WTC11 (cell line): Measurements from ENCODE around the gene CTNNA2. TPM values are rescaled to one million over a fixed set of nuclear protein-coding genes. Genes with fewer than 3 reads are reported as not detected.

Experiments
- ATAC-seq: fragments of 200-7000 bp; cut with Tn5 transposase; 2 replicates; pipeline ENCODE4 v1.10.0; 2021; ENCODE audit warnings: mild to moderate bottlenecking, moderate library complexity
- CTCF ChIA-PET: fragments of 300-600 bp; sonication (Branson Sonifier 250); formaldehyde crosslinking; loops from one replicate; lab custom pipeline; 2021; ENCODE audit warnings: antibody characterized with exemption; lab: Charles Lee
- POLR2A ChIA-PET: fragments of 350-600 bp; sonication (Branson Sonifier 250); formaldehyde crosslinking; loops from one replicate; lab custom pipeline; 2021; ENCODE audit warnings: antibody characterized with exemption; lab: Charles Lee
- DNase-seq: peaks from one replicate; pipeline ENCODE4 v3.0.0; 2021; ENCODE audit warnings: low spot score
- H3K27ac Mint-ChIP-seq: 2 replicates; pipeline ENCODE4 v1.8.0; 2021; ENCODE audit warnings: mixed read lengths
- H3K27me3 Mint-ChIP-seq: 2 replicates; pipeline ENCODE4 v1.8.0; 2021; ENCODE audit warnings: low read depth, mild to moderate bottlenecking, moderate library complexity, mixed read lengths
- H3K36me3 Mint-ChIP-seq: 2 replicates; pipeline ENCODE4 v1.8.0; 2021; ENCODE audit warnings: mixed read lengths
- H3K4me1 Mint-ChIP-seq: 2 replicates; pipeline ENCODE4 v1.8.0; 2022; ENCODE audit warnings: mixed read lengths
- H3K4me3 Mint-ChIP-seq: 2 replicates; pipeline ENCODE4 v1.8.0; 2021; ENCODE audit warnings: mild to moderate bottlenecking, moderate library complexity, mixed read lengths
- H3K9me3 Mint-ChIP-seq: 2 replicates; pipeline ENCODE4 v1.8.0; 2021; ENCODE audit warnings: mixed read lengths
- CREM ChIP-seq: sonication (generic); formaldehyde crosslinking; IDR thresholded peaks from 2 replicates; pipeline ENCODE4 v1.8.1; 2022; ENCODE audit warnings: mild to moderate bottlenecking, missing genetic modification reagents, moderate library complexity
- FOXP1 ChIP-seq: sonication (generic); formaldehyde crosslinking; IDR thresholded peaks from 2 replicates; pipeline ENCODE4 v1.8.0; 2022; ENCODE audit warnings: missing genetic modification reagents, mild to moderate bottlenecking, moderate library complexity, borderline replicate concordance
- HMGA2 ChIP-seq: fragments of 250-450 bp; sonication (Bioruptor Pico); IDR thresholded peaks from 2 replicates; pipeline ENCODE4 v1.4.0; 2021; ENCODE audit warnings: mild to moderate bottlenecking, moderate library complexity
- KAT7 ChIP-seq: sonication (generic); formaldehyde crosslinking; IDR thresholded peaks from 2 replicates; pipeline ENCODE4 v1.8.1; 2023; ENCODE audit warnings: missing genetic modification reagents, mild to moderate bottlenecking, borderline replicate concordance
- MXD4 ChIP-seq: fragments of 250-450 bp; sonication (Bioruptor Pico); IDR thresholded peaks from 2 replicates; pipeline ENCODE4 v1.8.0; 2021; ENCODE audit warnings: mild to moderate bottlenecking, moderate library complexity, borderline replicate concordance
- NFATC4 ChIP-seq: fragments of 250-450 bp; sonication (Bioruptor Pico); IDR thresholded peaks from 2 replicates; pipeline ENCODE4 v1.9.0; 2021; ENCODE audit warnings: mild to moderate bottlenecking
- NFE2L1 ChIP-seq: sonication (generic); formaldehyde crosslinking; IDR thresholded peaks from 2 replicates; pipeline ENCODE4 v1.8.1; 2023; ENCODE audit warnings: missing genetic modification reagents
- RELA ChIP-seq: sonication (generic); formaldehyde crosslinking; IDR thresholded peaks from 2 replicates; pipeline ENCODE4 v1.8.1; 2022; ENCODE audit warnings: missing genetic modification reagents, mild to moderate bottlenecking, borderline replicate concordance
- SMAD3 ChIP-seq: sonication (generic); formaldehyde crosslinking; IDR thresholded peaks from 2 replicates; pipeline ENCODE4 v1.8.0; 2022; ENCODE audit warnings: missing genetic modification reagents, mild to moderate bottlenecking, borderline replicate concordance
- SMAD4 ChIP-seq: sonication (generic); formaldehyde crosslinking; IDR thresholded peaks from 2 replicates; pipeline ENCODE4 v1.8.0; 2022; ENCODE audit warnings: mild to moderate bottlenecking, missing genetic modification reagents
- TP53 ChIP-seq: sonication (generic); formaldehyde crosslinking; IDR thresholded peaks from 2 replicates; pipeline ENCODE4 v1.8.1; 2023; ENCODE audit warnings: mild to moderate bottlenecking, missing genetic modification reagents
- ZNF396 ChIP-seq: fragments of 250-450 bp; sonication (Bioruptor Pico); IDR thresholded peaks from 2 replicates; pipeline ENCODE4 v1.8.0; 2021; ENCODE audit warnings: mild to moderate bottlenecking, moderate library complexity, borderline replicate concordance
- ZNF416 ChIP-seq: fragments of 250-450 bp; sonication (Bioruptor Pico); IDR thresholded peaks from 2 replicates; pipeline ENCODE4 v1.9.0; 2021; ENCODE audit warnings: mild to moderate bottlenecking, inconsistent platforms
- total RNA-seq: library from RNA; stranded (reverse); gene quantifications from 3 replicates; pipeline ENCODE4 v1.2.3, GENCODE V29; 2021
- TF ChIP-seq, protein P1 (sequence below): fragments of 250-450 bp; sonication (Bioruptor Pico); IDR thresholded peaks from 2 replicates; pipeline ENCODE4 v1.9.0; 2021; ENCODE audit warnings: mild to moderate bottlenecking
- TF ChIP-seq, protein P2 (sequence below): sonication (generic); formaldehyde crosslinking; IDR thresholded peaks from 2 replicates; pipeline ENCODE4 v1.8.1; 2022; ENCODE audit warnings: mild to moderate bottlenecking, missing genetic modification reagents, moderate library complexity, borderline replicate concordance
- TF ChIP-seq, protein P3 (sequence below): sonication (generic); formaldehyde crosslinking; IDR thresholded peaks from 2 replicates; pipeline ENCODE4 v1.8.0; 2022; ENCODE audit warnings: mild to moderate bottlenecking, missing genetic modification reagents
- TF ChIP-seq, protein P4 (sequence below): sonication (generic); formaldehyde crosslinking; IDR thresholded peaks from 2 replicates; pipeline ENCODE4 v1.8.1; 2023; ENCODE audit warnings: mild to moderate bottlenecking, missing genetic modification reagents, moderate library complexity
- TF ChIP-seq, protein P5 (sequence below): fragments of 200-600 bp; IDR thresholded peaks from 2 replicates; pipeline ENCODE4 v1.8.0; 2022; ENCODE audit warnings: antibody characterized with exemption
- TF ChIP-seq, protein P6 (sequence below): sonication (generic); formaldehyde crosslinking; IDR thresholded peaks from 2 replicates; pipeline ENCODE4 v1.8.0; 2023; ENCODE audit warnings: missing genetic modification reagents
- TF ChIP-seq, protein P7 (sequence below): sonication (generic); formaldehyde crosslinking; IDR thresholded peaks from 2 replicates; pipeline ENCODE4 v1.8.1; 2023; ENCODE audit warnings: mild to moderate bottlenecking, missing genetic modification reagents, moderate library complexity

Gene CTNNA2
- total RNA-seq, 1 experiment from 2014 or later = 3.8 TPM

DNA sequence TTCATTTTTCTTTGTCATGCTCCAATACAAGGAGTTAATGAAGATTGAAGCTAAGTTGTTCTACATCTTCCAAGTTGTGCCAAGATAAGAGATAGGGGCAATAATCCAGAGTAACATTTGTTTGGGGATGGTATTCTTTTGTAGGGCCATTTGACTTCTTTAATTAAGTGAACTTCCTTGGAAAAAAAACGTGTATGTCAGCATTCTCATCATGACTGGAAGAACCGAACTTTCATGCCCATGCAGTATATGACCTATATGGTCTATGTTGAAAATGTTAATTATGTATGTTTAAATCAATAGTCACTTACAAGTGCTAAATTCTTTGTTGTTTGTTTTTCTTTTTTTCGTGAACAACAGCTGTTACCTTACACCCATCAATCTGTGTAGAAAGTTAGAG, 1111.2 kb downstream of the CTNNA2 start (continued):
- no peak for TF ChIP-seq SMAD3 (CRISPR knock-in tag)

DNA sequence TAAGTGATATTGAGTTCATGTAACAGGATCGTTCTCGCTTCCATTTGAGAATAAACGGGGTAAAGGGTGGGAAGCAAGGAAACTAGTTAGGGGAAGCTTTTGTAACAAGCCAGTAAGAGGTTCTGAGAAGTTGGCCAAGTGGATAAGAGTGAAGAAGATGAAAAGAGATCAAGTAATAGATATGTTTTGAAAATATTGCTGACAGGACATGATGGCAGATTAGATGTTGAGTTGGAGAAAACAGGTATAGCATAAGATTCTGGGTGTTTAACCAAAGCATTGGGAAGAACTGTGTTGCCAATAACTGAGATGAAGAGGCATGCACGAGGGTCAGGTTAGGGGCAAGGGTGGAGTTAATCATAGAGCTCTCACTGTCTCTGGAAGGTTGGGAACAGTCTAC, 1121.7 kb downstream of the CTNNA2 start:
- H3K36me3 Mint-ChIP-seq = no peaks in the 10 kb centered on the region
- H3K27me3 Mint-ChIP-seq = no peaks in the 10 kb centered on the region
- H3K4me3 Mint-ChIP-seq = no peak overlapping the region
- no peaks in the 10 kb centered on the region for H3K4me1 Mint-ChIP-seq
- no peak overlapping the region for H3K27ac Mint-ChIP-seq
- TF ChIP-seq, protein P1, sequence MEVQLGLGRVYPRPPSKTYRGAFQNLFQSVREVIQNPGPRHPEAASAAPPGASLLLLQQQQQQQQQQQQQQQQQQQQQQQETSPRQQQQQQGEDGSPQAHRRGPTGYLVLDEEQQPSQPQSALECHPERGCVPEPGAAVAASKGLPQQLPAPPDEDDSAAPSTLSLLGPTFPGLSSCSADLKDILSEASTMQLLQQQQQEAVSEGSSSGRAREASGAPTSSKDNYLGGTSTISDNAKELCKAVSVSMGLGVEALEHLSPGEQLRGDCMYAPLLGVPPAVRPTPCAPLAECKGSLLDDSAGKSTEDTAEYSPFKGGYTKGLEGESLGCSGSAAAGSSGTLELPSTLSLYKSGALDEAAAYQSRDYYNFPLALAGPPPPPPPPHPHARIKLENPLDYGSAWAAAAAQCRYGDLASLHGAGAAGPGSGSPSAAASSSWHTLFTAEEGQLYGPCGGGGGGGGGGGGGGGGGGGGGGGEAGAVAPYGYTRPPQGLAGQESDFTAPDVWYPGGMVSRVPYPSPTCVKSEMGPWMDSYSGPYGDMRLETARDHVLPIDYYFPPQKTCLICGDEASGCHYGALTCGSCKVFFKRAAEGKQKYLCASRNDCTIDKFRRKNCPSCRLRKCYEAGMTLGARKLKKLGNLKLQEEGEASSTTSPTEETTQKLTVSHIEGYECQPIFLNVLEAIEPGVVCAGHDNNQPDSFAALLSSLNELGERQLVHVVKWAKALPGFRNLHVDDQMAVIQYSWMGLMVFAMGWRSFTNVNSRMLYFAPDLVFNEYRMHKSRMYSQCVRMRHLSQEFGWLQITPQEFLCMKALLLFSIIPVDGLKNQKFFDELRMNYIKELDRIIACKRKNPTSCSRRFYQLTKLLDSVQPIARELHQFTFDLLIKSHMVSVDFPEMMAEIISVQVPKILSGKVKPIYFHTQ (CRISPR knock-in tag) = no peak
- no peak for TF ChIP-seq NFATC4 (CRISPR knock-in tag)
- no peak for TF ChIP-seq RELA (CRISPR knock-in tag)
- TF ChIP-seq, protein P2, sequence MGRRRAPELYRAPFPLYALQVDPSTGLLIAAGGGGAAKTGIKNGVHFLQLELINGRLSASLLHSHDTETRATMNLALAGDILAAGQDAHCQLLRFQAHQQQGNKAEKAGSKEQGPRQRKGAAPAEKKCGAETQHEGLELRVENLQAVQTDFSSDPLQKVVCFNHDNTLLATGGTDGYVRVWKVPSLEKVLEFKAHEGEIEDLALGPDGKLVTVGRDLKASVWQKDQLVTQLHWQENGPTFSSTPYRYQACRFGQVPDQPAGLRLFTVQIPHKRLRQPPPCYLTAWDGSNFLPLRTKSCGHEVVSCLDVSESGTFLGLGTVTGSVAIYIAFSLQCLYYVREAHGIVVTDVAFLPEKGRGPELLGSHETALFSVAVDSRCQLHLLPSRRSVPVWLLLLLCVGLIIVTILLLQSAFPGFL (CRISPR knock-in tag) = no peak
- TF ChIP-seq FOXP1 (CRISPR knock-in tag) = no peak
- no peak for TF ChIP-seq KAT7 (CRISPR knock-in tag)
- TF ChIP-seq, protein P3, sequence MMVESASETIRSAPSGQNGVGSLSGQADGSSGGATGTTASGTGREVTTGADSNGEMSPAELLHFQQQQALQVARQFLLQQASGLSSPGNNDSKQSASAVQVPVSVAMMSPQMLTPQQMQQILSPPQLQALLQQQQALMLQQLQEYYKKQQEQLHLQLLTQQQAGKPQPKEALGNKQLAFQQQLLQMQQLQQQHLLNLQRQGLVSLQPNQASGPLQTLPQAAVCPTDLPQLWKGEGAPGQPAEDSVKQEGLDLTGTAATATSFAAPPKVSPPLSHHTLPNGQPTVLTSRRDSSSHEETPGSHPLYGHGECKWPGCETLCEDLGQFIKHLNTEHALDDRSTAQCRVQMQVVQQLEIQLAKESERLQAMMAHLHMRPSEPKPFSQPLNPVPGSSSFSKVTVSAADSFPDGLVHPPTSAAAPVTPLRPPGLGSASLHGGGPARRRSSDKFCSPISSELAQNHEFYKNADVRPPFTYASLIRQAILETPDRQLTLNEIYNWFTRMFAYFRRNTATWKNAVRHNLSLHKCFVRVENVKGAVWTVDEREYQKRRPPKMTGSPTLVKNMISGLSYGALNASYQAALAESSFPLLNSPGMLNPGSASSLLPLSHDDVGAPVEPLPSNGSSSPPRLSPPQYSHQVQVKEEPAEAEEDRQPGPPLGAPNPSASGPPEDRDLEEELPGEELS (CRISPR knock-in tag) = no peak
- TF ChIP-seq SMAD4 (CRISPR knock-in tag) = no peak
- no peak for TF ChIP-seq CREM (CRISPR knock-in tag)
- TF ChIP-seq, protein P4, sequence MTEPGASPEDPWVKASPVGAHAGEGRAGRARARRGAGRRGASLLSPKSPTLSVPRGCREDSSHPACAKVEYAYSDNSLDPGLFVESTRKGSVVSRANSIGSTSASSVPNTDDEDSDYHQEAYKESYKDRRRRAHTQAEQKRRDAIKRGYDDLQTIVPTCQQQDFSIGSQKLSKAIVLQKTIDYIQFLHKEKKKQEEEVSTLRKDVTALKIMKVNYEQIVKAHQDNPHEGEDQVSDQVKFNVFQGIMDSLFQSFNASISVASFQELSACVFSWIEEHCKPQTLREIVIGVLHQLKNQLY = no peak
- no peak for TF ChIP-seq TP53
- no peak for TF ChIP-seq ZNF416 (CRISPR knock-in tag)
- TF ChIP-seq HMGA2 = no peak
- TF ChIP-seq MXD4 (CRISPR knock-in tag) = no peak
- DNase-seq (no peak), ATAC-seq (no peak)
- ChIA-PET CTCF (no interaction called here), POLR2A (no interaction called here)
- no peaks in the 10 kb centered on the region for H3K9me3 Mint-ChIP-seq

DNA sequence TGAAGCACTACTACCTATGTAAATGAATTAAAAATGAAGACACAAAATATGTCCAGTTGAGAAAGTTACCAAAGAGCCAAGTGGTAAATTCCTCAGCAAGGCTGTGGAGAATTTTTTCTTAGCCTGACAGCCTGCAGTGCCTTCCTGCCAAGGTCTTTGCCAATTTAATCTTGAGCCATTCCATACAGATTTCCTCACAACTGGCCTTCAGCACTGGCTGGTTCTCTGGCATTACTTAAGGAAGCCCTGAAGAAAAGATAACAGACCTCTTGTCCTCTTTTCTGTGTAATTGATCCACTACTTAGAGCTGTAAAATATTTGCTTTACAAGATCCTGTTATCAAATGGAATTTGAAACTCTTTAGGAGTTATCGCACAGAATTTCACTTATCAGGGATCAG, 1125.9 kb downstream of the CTNNA2 start:
- H3K4me1 Mint-ChIP-seq = no peaks in the 10 kb centered on the region
- no peak overlapping the region for H3K27ac Mint-ChIP-seq
- ChIA-PET POLR2A (no interaction called here), CTCF (no interaction called here)
- H3K36me3 Mint-ChIP-seq = no peaks in the 10 kb centered on the region
- H3K4me3 Mint-ChIP-seq = no peak overlapping the region
- DNase-seq (no peak), ATAC-seq (no peak)
- no peaks in the 10 kb centered on the region for H3K9me3 Mint-ChIP-seq
- H3K27me3 Mint-ChIP-seq = no peaks in the 10 kb centered on the region
- TF ChIP-seq, protein P3 (CRISPR knock-in tag) = no peak
- TF ChIP-seq, protein P5, sequence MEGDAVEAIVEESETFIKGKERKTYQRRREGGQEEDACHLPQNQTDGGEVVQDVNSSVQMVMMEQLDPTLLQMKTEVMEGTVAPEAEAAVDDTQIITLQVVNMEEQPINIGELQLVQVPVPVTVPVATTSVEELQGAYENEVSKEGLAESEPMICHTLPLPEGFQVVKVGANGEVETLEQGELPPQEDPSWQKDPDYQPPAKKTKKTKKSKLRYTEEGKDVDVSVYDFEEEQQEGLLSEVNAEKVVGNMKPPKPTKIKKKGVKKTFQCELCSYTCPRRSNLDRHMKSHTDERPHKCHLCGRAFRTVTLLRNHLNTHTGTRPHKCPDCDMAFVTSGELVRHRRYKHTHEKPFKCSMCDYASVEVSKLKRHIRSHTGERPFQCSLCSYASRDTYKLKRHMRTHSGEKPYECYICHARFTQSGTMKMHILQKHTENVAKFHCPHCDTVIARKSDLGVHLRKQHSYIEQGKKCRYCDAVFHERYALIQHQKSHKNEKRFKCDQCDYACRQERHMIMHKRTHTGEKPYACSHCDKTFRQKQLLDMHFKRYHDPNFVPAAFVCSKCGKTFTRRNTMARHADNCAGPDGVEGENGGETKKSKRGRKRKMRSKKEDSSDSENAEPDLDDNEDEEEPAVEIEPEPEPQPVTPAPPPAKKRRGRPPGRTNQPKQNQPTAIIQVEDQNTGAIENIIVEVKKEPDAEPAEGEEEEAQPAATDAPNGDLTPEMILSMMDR = no peak
- TF ChIP-seq, protein P6, sequence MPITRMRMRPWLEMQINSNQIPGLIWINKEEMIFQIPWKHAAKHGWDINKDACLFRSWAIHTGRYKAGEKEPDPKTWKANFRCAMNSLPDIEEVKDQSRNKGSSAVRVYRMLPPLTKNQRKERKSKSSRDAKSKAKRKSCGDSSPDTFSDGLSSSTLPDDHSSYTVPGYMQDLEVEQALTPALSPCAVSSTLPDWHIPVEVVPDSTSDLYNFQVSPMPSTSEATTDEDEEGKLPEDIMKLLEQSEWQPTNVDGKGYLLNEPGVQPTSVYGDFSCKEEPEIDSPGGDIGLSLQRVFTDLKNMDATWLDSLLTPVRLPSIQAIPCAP = no peak
- TF ChIP-seq ZNF396 (CRISPR knock-in tag) (no peak), NFE2L1 (no peak)
- TF ChIP-seq, protein P7, sequence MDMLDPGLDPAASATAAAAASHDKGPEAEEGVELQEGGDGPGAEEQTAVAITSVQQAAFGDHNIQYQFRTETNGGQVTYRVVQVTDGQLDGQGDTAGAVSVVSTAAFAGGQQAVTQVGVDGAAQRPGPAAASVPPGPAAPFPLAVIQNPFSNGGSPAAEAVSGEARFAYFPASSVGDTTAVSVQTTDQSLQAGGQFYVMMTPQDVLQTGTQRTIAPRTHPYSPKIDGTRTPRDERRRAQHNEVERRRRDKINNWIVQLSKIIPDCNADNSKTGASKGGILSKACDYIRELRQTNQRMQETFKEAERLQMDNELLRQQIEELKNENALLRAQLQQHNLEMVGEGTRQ (CRISPR knock-in tag) = no peak
